H1 (cell line): ENCODE measurements around the gene CD164. TPM values are rescaled to one million over a fixed set of nuclear protein-coding genes. Genes with fewer than 3 reads are reported as not detected.

Source experiments
- CBX8 ChIP-seq: fragments of 300-800, 300-1000 bp; sonication (generic); IDR thresholded peaks from 2 replicates; pipeline ENCODE4 v1.7.1; 2016; ENCODE audit warnings: low read depth, low read length, borderline replicate concordance
- polyA plus RNA-seq, 7 experiments: library from polyadenylated mRNA; depleted of rRNA in 3 of 7; stranded (reverse) in 5 of 7; unstranded in 2 of 7; fragments of >200 nt in 5 of 7; fragments of 200-250 nt in 2 of 7; gene quantifications; 1 replicate in 5 of 7; 2 replicates in 1 of 7; 4 replicates in 1 of 7; pipeline versions ENCODE4 v1.2.1 to v1.2.3, GENCODE V29; 2011 to 2013; ENCODE audit warnings: missing spikeins in 2 of 7, mixed read lengths in 2 of 7
- total RNA-seq: library from RNA; stranded (reverse); fragmentation: NEBNext Ultra II Directional; extraction: Animal tissue kit (Norgen Biotek cat#: 25700); gene quantifications from 2 replicates; pipeline ENCODE4 v1.2.1, GENCODE V29; 2021
- TF ChIP-seq, protein P1 (sequence below): IDR thresholded peaks from 2 replicates; pipeline ENCODE4 v1.6.1; 2011; ENCODE audit warnings: low read length, improper control_type of control experiment

CD164 gene
- total and polyA plus RNA-seq, 2 of the 8 experiments (the other 6 are each of a cell fraction or from before 2014, with no cell fraction given), result 69.3 to 94.3 TPM

DNA sequence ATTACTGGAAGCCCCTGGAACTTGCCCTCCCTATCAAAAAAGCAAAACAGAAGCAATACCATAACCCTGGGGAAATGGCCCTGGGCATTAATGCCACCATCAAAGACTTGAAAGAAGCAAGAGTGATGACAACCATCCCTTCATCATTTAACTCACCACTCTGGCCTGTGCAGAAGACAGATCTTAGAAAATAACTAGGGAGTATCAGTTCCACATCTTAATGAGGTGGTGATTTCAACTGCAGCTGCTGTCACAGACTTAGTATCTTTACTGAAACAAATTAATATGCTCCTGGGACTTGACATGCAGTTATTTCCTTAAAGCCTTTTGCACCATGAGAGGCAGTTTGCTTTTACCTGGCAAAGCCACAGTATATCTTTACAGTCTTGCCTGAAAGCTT, 24.1 kb downstream of the CD164 start (continued):
- TF ChIP-seq, protein P1, sequence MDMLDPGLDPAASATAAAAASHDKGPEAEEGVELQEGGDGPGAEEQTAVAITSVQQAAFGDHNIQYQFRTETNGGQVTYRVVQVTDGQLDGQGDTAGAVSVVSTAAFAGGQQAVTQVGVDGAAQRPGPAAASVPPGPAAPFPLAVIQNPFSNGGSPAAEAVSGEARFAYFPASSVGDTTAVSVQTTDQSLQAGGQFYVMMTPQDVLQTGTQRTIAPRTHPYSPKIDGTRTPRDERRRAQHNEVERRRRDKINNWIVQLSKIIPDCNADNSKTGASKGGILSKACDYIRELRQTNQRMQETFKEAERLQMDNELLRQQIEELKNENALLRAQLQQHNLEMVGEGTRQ, result no peak
- no peak for TF ChIP-seq CBX8
- TF ChIP-seq, all 59 proteins: peak for 0
